ENCODE data around the gene PODXL.

DNA sequence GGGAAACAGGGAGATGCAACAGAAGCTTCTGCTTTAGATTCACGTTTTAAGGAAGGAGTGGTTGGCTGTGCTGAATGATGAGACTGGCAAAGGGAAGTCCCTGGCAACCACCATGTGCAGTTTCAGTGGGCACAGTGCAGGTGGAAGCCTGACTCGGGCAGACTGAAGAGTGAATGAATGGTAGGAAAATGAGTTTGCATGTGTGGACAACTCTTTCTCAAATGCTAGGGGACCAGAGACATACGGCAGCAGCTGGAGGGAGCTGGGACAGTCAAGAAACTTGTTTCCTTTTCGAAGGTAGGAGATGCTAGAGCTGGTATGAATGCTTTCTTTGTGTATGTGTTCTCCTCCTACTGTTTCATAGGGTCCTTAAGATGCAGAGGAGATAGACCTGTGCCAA is 29.0 kb downstream of the PODXL start:
- no peak for TF ChIP-seq GATA2 (IDR thresholded peaks at IDR 0.05; ENCODE audit: low read depth, low read length)
- TF ChIP-seq GATA3 (IDR thresholded peaks at IDR 0.05; ENCODE audit: low read depth, low read length): no peak
